GM18511 (cell line): ENCODE data around the gene PHLDB3.
"Not testable (repeated sequence)": the region's sequence is repeated elsewhere in the genome, so short reads cannot be mapped to it uniquely, and the experiment has no call there.

Experiments
- ATAC-seq: cut with Tn5 transposase; IDR thresholded peaks from one replicate; pipeline ENCODE4 v1.9.1; 2021; ENCODE audit warnings: mild to moderate bottlenecking, moderate library complexity; ENCODE audit not compliant: unreplicated experiment

PHLDB3 gene

GRCh38 chr19:43446746-43447489 lies 57.6 kb downstream of the PHLDB3 start:
- ATAC-seq, result peak; percentile 48

GRCh38 chr19:43445426-43445825 lies 59.1 kb downstream of the PHLDB3 start:
- no peak for ATAC-seq

- no peak for ATAC-seq
These were observed 59.8 kb downstream of the PHLDB3 start for GRCh38 chr19:43444531-43445287.

DNA sequence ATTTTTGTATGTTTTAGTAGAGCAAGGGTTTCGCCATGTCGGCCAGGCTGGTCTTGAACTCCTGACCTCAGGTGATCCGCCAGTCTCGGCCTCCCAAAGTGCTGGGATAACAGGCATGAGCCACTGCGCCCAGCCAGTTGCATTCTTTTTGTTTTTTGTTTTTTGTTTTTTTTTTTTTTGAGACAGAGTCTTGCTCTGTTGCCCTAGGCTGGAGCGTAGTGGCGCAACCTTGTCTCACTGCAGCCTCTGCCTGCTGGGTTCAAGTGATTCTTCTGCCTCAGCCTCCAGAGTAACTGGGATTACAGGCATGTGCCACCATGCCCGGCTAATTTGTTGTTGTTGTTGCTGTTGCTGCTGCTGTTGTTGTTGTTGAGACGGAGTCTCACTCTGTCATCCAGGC lies 60.5 kb downstream of the PHLDB3 start:
- ATAC-seq, result not testable (repeated sequence)

DNA sequence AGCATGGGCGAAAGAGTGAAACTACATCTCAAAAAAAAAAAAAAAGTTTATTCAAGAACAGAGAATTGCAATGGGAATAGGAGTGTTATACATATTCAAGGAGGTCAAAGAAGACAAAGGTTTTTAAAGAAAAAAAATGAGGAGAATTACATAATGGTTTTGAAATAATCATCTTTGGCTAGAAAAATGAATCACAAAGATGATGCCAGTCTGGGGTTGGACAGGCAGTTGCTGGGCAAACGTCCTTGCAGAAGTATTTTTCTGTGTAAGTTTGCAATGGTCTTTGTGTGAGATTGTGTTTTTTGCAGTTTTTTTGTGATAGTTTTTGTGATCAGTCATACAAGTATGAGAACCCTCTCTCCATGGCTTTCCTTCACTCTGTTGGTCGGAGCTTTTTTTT lies 62.8 kb downstream of the PHLDB3 start:
- ATAC-seq, result no peak

- no peak for ATAC-seq
These were observed 64.9 kb downstream of the PHLDB3 start for GRCh38 chr19:43439709-43440063.

- no peak for ATAC-seq
These were observed 65.4 kb downstream of the PHLDB3 start for GRCh38 chr19:43439032-43439708.

- ATAC-seq, result no peak
These were observed 66.1 kb downstream of the PHLDB3 start for GRCh38 chr19:43438291-43439031.

DNA sequence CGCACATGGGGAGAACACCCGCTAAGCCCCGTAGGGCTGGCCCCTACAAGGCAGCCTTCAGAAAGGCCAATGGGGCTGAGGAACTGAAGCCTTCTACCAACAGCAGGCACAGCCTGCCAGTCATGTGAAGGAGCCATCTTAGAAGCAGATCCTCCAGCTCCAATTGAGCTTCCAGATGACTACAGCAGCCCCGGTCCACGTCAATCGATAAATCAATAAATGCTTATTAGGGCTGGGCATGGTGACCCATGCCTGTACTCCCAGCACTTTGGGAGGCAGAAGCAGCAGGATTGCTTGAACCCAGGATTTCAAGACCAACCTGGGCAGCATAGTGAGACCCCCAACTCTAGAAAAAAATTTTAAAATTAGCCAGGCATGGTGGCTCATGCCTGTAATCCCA lies 66.8 kb downstream of the PHLDB3 start:
- ATAC-seq, result no peak

DNA sequence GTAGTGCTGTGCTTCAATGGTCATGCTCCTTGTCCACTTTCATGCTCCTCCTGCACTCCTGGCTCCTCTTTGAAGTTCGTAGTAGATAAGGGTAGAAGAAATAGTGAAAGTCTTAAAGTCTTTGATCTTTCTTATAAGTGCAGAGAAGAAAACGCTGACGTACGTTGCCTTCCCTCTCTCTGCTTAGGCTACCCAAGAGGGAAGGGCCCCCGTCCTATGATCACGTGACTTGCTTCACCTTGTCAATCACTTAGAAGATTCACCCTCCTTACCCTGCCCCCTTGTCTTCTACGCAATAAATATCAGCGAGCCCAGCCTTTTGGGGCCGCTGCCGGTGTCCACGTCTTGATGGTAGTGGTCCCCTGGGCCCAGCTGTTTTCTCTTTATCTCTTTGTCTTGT lies 67.3 kb downstream of the PHLDB3 start:
- not testable (repeated sequence) for ATAC-seq

DNA sequence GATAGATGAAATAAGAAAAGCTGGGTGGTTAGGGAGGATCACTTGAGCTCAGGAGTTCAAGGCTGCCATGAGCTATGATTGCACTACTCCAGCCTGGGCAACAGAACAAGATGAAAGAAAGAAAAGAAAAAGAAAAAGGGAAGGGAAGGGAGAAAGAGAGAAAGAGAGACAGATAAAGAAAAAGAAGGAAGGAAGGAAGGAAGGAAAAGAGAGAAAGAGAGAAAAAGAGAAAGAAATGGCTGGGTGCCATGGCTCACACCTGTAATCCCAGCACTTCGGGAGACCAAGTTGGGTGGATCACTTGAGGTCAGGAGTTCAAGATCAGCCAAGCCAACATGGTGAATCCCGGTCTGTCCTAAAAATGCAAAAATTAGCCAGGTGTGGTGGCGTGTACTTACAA lies 68.8 kb downstream of the PHLDB3 start:
- no peak for ATAC-seq

DNA sequence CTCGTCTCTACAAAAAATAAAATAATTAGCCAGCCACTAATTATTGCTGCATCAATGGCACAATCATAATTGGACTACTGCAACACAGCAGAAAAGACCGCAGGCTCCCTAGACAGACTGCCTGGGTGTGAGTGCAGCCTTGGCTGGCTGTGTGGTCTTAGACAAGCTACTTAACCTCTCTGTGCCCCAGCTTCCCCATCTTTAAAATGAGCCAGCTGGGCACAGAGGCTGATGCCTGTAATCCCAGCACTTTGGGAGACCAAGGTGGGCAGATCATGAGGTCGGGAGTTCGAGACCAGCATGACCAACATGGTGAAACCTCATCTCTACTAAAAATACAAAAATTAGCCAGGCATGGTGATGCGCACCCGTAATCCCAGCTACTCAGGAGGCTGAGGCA lies 70.9 kb downstream of the PHLDB3 start:
- no peak for ATAC-seq

GRCh38 chr19:43433358-43433673 lies 71.2 kb downstream of the PHLDB3 start:
- no peak for ATAC-seq

GRCh38 chr19:43430976-43431375 lies 73.6 kb downstream of the PHLDB3 start:
- ATAC-seq, result no peak

DNA sequence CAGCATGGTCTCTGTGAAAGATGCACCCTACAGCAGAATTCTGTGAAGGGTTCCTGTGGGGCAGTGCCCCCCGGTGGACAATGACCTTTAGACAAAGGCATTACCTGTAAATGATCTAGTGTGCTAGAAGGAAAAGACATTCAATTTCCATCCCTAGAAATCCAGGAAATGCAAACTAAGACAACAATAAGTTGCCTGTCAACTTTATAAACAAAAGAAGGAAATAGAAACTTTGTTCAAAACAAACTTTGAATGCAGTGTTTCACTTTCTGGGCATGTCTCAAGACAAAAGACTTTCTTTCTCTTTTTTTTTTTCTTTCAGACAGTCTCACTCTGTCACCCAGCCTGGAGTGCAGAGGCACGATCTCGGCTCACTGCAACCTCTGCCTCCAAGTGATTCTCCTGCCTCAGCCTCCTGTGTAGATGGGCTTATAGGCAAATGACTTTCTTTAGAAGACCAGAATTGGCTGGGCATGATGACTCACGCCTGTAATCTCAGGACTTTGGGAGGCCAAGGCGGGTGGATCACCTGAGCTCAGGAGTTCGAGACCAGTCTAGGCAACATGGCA lies 74.3 kb downstream of the PHLDB3 start:
- ATAC-seq, result no peak

DNA sequence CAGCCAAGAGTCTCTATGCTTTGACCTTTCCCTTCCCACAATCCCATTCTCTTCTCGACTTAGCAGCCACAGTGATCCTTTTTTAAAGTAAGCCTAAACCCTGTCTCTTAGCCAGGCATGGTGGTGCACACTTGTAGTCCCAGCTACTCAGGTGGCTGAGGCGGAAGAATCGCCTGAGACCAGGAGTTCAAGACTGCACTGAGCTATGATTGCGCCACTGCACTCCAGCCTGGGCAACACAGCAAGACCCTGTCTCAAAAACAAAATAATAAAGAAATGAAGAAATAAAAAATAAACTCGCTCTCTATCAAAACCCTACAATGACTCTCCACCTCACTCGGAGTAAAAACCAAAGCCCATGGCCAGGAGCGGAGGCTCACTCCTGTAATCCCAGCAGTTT lies 75.2 kb downstream of the PHLDB3 start:
- ATAC-seq, result no peak

GRCh38 chr19:43425567-43426392 lies 78.8 kb downstream of the PHLDB3 start:
- ATAC-seq, result no peak
